Activated gamma-delta T cell (primary cell): Measurements from ENCODE around the gene NKX2-3.

Experiments
- DNase-seq: peaks from one replicate; lab custom pipeline; 2025; lab: John Stamatoyannopoulos, UW

NKX2-3 gene

DNA sequence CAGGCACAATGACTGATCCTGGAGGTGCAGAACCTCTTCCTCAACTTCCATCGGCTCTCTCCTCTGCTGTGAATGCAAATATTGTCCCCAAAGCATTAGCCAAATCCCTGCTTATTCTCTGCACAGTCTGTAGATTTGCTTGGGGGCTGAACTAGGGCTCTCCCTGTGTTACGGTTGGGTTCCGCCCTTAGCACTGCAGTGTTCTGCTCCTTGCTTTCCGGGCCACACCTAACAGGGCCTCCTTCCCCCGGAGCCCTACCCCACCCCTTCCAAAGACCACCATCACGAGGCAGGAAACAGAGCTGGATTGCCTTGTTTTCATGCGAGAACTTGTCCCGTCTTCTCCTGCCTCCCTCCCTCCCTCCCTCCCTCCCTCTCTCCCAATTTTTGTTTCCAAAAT is 50.9 kb downstream of the NKX2-3 start:
- no peak for DNase-seq
